Measurements from ENCODE around the gene TRAT1.
"Not testable (repeated sequence)": the region's sequence is repeated elsewhere in the genome, so short reads cannot be mapped to it uniquely, and the experiment has no call there.

Gene TRAT1, protein sequence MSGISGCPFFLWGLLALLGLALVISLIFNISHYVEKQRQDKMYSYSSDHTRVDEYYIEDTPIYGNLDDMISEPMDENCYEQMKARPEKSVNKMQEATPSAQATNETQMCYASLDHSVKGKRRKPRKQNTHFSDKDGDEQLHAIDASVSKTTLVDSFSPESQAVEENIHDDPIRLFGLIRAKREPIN

DNA sequence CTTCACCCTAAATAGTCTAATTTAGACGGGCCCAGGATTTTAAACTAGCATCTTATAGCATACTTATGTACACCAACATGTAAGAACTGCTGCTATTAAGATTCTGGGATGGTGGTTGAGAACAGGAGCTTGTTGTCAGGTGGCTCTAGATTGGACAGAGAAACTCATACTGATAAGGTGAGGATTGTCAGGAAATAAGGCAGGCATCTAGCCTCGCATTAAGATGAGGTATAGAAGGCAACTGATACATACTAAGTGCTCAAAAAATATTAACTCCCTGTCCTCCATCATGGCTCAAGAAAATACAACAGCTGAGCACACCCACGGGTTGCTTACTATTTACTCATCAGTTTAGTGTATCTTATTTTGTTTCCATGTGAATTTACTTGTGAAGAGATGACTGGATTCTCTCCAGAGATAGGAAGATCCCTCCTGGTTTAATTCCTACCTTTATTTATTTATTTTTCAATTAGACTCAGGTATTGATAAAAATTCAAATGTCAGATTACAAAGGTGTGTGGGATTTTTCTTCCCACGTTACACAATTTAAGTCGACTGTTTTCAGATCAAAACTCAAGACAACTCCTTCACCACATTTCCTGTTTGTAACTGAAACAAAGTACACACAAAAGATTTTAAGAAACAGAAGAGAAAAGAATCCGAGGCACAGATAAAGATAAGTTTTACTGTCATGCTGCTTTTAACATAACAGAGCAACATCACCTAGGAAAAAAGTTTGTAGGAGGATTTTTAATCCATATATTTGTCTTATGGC lies at the start of gene TRAT1:
TSS of gene TRAT1 (plus strand) at position 664 of the 775 bp plus-strand sequence. CDS start 142 bp downstream, outside the sequence.
- DNase-seq (ENCODE audit: low read depth, low spot score): no peak
- H3K27ac ChIP-seq: no peak within 1 kb of the TSS

GRCh38 chr3:108775649-108776048 lies 46.9 kb upstream of the TRAT1 start:
- no peak overlapping the region for H3K27ac ChIP-seq
- no peak for DNase-seq (ENCODE audit: low read depth, low spot score)

GRCh38 chr3:108779496-108779895 lies 43.1 kb upstream of the TRAT1 start:
- no peak for DNase-seq (ENCODE audit: low read depth, low spot score)
- no peak overlapping the region for H3K27ac ChIP-seq

- DNase-seq (ENCODE audit: low read depth, low spot score): no peak
- H3K27ac ChIP-seq: no peak overlapping the region
Measured at GRCh38 chr3:108780235-108780634, 42.4 kb upstream of the TRAT1 start.

- DNase-seq (ENCODE audit: low read depth, low spot score): no peak
- no peak overlapping the region for H3K27ac ChIP-seq
Measured at GRCh38 chr3:108791473-108791872, 31.1 kb upstream of the TRAT1 start.

GRCh38 chr3:108804437-108804836 lies 18.1 kb upstream of the TRAT1 start:
- no peak for DNase-seq (ENCODE audit: low read depth, low spot score)
- H3K27ac ChIP-seq: no peak overlapping the region

GRCh38 chr3:108804966-108805365 lies 17.6 kb upstream of the TRAT1 start:
- DNase-seq (ENCODE audit: low read depth, low spot score): no peak
- no peak overlapping the region for H3K27ac ChIP-seq

DNA sequence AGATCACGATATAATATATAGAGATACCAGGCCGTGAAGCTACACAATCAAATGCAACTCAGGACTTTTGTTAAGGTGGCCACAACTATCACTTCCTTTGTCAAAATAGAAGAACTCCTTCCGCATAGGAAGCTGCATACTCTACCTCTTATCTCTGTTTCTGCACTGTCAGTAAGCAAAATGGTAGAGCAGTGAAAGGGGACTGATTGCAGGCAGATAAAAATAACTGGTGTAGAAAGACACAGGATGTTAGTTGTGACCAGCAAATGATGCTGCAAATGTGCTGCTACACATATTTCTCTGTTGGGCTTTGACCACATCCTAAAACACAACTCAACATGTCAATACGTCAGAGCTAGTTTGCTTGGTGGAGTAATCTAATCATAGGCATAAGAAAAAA lies 16.3 kb upstream of the TRAT1 start:
- DNase-seq (ENCODE audit: low read depth, low spot score): no peak
- H3K27ac ChIP-seq: no peak overlapping the region

DNA sequence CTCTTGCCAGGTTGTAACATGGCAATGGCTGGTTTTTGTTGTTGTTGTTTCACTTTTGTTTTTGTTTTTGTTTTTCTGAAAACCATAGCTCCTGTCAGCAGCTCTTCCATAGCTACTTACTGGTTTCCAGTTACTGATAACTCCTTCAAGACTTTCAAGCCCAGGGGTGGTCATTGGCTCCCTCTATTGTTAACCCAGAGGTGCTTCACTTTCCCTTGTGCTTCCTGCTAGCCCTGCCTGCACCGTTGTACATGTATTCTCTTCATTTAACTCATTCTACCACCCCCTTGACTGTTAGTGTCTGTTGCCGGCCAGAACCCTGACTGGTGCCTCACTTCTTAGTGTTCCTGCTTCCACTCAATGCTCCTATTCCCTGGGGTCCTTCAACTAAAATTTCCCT lies 4.2 kb upstream of the TRAT1 start:
- no peak overlapping the region for H3K27ac ChIP-seq
- DNase-seq (ENCODE audit: low read depth, low spot score): no peak

DNA sequence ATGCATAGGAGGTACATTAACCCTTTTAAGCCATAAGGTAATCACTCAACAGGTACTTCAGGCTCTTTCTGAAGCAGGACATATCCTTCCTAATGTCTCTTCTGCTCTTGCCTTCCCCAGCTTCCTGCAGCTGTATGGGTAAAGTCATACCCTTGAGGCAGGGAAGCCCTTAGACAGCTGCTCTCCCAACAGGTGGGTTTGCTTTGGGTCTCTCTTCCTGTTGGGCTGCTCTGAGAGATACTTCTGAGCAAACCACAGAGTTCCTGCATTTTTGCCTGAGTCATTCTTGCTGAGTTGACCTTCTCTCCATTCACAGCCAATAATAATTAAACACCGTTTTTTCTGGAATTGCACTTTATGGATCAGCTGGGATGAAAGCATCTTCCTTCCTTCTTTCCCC lies 2.0 kb upstream of the TRAT1 start:
- no peak overlapping the region for H3K27ac ChIP-seq
- no peak for DNase-seq (ENCODE audit: low read depth, low spot score)

GRCh38 chr3:108823227-108823626 lies 641 bp downstream of the TRAT1 start:
- no peak overlapping the region for H3K27ac ChIP-seq
- DNase-seq (ENCODE audit: low read depth, low spot score): no peak

- H3K27ac ChIP-seq; DNase-seq (ENCODE audit: low read depth, low spot score): not testable (repeated sequence)
Measured at GRCh38 chr3:108823803-108824202, 1.2 kb downstream of the TRAT1 start.

- DNase-seq (ENCODE audit: low read depth, low spot score): no peak
Measured at GRCh38 chr3:108826309-108827187, 4.0 kb downstream of the TRAT1 start.

DNA sequence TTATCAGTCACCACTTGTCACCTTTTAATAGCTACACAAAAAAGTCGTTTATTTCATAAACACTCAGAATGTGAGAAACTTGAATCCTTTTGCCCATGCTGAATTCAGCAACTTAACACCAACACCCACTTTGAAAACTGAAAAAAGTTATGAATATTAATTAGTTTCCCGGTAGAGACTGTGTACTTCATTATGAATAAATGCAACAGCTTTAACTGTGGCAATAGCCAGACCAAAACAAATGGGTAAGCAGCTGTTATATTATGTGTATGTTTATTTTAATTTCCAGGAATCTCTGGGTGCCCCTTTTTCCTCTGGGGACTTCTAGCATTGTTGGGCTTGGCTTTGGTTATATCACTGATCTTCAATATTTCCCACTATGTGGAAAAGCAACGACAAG lies 7.8 kb downstream of the TRAT1 start:
- no peak for DNase-seq (ENCODE audit: low read depth, low spot score)
- no peak overlapping the region for H3K27ac ChIP-seq

More at GRCh38 chr3:108826309-108827187, 4.0 kb downstream of the TRAT1 start:
- no peak overlapping the region for H3K27ac ChIP-seq

DNA sequence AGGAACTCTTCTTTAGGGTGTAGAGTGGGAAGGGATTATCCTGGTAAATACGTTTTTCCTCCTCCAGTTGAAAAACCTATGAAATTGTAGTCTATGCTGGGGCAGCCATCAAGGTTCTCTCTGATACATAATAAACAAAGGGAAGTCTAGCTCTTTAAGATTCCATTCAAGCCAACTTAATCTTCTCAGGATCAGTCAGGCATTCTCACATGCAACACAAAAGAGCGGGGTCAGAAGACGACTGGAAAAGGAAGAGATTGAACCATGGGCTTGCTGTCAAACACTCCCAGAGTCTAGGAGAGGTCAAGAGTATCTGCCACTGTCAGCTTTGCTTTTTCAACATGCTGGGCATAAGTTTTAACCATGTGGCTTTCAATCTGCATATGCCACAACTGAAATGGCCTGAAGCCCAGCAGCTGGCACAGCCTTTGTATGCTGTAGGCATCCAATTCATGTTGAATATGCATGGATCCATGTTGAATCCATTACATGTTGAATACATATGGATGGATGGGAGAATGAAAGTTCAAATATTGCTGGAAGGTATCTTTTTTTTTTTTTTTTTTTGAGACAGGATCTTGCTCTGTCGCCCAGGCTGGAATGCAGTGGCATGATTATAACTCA lies 8.5 kb downstream of the TRAT1 start:
- H3K27ac ChIP-seq: no peak overlapping the region
- DNase-seq (ENCODE audit: low read depth, low spot score): no peak

GRCh38 chr3:108833611-108834010 lies 11.0 kb downstream of the TRAT1 start:
- DNase-seq (ENCODE audit: low read depth, low spot score): no peak
- H3K27ac ChIP-seq: no peak overlapping the region

DNA sequence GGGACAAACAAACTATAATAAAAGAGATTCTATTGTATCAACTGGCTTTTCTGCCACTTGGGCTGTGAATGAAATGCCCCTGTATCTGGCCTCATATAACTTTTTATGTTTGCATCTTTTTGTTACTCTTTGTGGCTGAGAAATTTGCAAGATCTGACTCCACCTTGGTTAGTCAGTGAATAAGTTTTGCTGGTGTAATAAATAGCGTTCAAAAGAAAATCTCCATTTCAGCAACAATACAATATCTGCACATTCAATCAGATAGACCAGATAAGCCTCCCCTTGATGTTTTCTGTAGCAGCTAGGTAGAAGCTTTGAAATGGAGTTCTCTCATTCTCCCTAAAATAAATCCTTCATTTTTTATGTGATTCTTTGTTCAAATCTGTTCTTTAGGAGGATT lies 12.0 kb downstream of the TRAT1 start:
- H3K27ac ChIP-seq: no peak overlapping the region

DNA sequence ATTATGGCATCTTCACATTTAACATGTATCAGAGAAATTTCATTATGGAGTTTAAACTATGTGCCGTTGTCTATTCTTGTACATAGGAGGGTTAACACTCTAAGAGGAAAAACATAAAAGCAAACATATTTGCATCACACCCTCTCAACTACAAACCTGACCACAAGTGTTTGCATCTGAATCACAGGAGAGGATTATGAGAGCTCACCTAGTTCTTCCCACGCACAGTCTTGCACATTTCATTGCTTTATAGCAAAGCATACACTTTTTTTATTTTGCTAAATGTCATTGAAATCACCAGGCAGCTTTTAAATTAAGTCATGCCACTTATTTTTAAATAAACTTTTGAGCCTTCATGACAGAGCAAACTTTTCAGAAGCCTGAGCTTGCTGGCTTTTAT lies 12.5 kb downstream of the TRAT1 start:
- H3K27ac ChIP-seq: no peak overlapping the region
- DNase-seq (ENCODE audit: low read depth, low spot score): no peak

More for the DNA sequence above, 12.0 kb downstream of the TRAT1 start:
- no peak for DNase-seq (ENCODE audit: low read depth, low spot score)

DNA sequence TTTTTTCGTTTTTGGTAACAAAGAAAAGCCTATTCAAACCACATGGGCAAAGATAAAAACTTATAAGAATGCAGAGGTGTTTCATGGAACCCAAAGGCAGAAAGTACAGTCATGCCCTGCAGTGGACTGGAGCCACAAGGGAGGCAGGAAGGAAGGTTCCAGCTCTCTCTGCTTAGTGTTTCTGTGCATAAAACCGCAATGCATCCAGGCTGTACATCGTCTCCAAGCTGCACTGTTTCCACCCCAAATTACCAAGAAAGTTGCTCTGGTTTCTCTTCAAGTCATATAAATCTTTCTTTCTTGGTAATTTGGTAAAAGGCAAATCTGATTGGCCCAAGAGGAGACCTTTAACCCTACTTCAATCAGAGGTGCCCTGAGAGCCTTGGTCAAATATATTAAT lies 15.8 kb downstream of the TRAT1 start:
- no peak overlapping the region for H3K27ac ChIP-seq
- DNase-seq (ENCODE audit: low read depth, low spot score): no peak

DNA sequence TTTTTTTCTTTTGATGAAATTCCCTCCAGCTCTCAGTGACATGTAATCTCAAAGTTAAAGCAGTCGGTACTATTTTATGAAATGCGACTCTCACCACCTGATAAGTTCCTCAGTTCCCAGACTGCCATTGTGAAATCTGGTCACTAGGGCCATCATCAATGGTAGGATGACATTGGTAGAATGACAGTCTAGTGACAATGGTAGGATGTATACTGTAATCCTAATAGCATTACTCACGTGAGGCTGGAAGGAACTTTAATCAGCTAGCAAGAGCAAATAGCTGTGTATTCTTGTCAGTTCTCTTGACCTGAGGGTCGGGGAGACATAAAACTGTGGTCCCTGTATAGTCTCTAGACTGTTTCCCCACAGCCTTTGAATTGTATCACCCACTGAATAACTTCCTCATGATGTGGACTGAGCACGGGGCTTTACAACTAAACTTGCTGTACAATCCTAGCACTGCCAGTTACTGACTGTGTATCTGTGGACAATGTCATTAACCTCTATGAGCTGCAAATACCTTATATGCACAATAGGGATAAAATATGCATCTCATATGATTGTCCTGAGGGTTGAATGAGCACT lies 23.2 kb downstream of the TRAT1 start:
- no peak for DNase-seq (ENCODE audit: low read depth, low spot score)
- no peak overlapping the region for H3K27ac ChIP-seq
